Cardiac fibroblast (primary cell): ENCODE measurements around the gene PNPLA8.
"Not testable (repeated sequence)": the region's sequence is repeated elsewhere in the genome, so short reads cannot be mapped to it uniquely, and the experiment has no call there.

Source experiments
- DNase-seq, 2 donors: peaks; one replicate each; pipeline versions ENCODE4 v3.0.0 to v3.0.0-alpha.2; 2010; ENCODE audit warnings: low read depth in 2 of 2
- H3K4me3 ChIP-seq, 2 donors: replicated peaks in 1 of 2; 1 replicate in 1 of 2; 2 replicates in 1 of 2; pipeline ENCODE4 v1.5.1; 2011; ENCODE audit warnings: low read depth in 2 of 2, low read length in 2 of 2, mild to moderate bottlenecking in 2 of 2, moderate library complexity in 1 of 2
- CTCF ChIP-seq: IDR thresholded peaks from one replicate; pipeline ENCODE4 v1.5.1; 2011; ENCODE audit warnings: low read depth, mild to moderate bottlenecking, low read length, inconsistent platforms

The PNPLA8 gene

GRCh38 chr7:108525327-108525984 is 479 bp downstream of the PNPLA8 start:
- peak; percentile 88 to 93 for DNase-seq
- peak overlapping the region; percentile 84 to 89 for H3K4me3 ChIP-seq
- no peak for TF ChIP-seq CTCF

GRCh38 chr7:108522780-108523179 is 3.2 kb downstream of the PNPLA8 start:
- no peak for DNase-seq
- no peak for TF ChIP-seq CTCF
- H3K4me3 ChIP-seq, result no peak overlapping the region

- no peak overlapping the region for H3K4me3 ChIP-seq
- DNase-seq, result no peak
- no peak for TF ChIP-seq CTCF
Measured at GRCh38 chr7:108517951-108518350, 8.0 kb downstream of the PNPLA8 start.

- H3K4me3 ChIP-seq, result no peak overlapping the region
- no peak for DNase-seq
- no peak for TF ChIP-seq CTCF
Measured at GRCh38 chr7:108515630-108516029, 10.3 kb downstream of the PNPLA8 start.

GRCh38 chr7:108515013-108515412 is 10.9 kb downstream of the PNPLA8 start:
- no peak overlapping the region for H3K4me3 ChIP-seq
- DNase-seq, result peak in 1 of 2 donors; percentile 15
- no peak for TF ChIP-seq CTCF

GRCh38 chr7:108511939-108512338 is 14.0 kb downstream of the PNPLA8 start:
- TF ChIP-seq CTCF, result no peak
- no peak overlapping the region for H3K4me3 ChIP-seq
- DNase-seq, result no peak

GRCh38 chr7:108504576-108504975 is 21.4 kb downstream of the PNPLA8 start:
- H3K4me3 ChIP-seq, DNase-seq: not testable (repeated sequence)
